HepG2 (cell line): Measurements from ENCODE around the gene SIK3. TPM values are rescaled to one million over a fixed set of nuclear protein-coding genes. Genes with fewer than 3 reads are reported as not detected.
A peak's percentile ranks its signal among the peaks of the same experiment; 100 is the strongest.

Experiments used
- CEBPZ ChIP-seq: IDR thresholded peaks from 2 replicates; pipeline ENCODE4 v1.6.1; 2012; ENCODE audit warnings: low read length, improper control_type of control experiment
- DPF2 ChIP-seq: sonication (generic); formaldehyde crosslinking; IDR thresholded peaks from 2 replicates; pipeline ENCODE4 v1.4.0; 2020; ENCODE audit warnings: mild to moderate bottlenecking, low read depth, missing genetic modification reagents, borderline replicate concordance
- EED ChIP-seq: sonication (generic); formaldehyde crosslinking; IDR thresholded peaks from 2 replicates; pipeline ENCODE4 v1.5.0; 2020; ENCODE audit warnings: mild to moderate bottlenecking, missing genetic modification reagents
- EP300 ChIP-seq, 3 experiments: sonication (generic) in 1 of 3; formaldehyde crosslinking in 1 of 3; IDR thresholded peaks; 2 replicates each; pipeline versions ENCODE4 v1.5.1 to v1.6.1; 2011 to 2020; ENCODE audit warnings: low read depth in 2 of 3, low read length in 2 of 3, borderline replicate concordance in 1 of 3, improper control_type of control experiment in 1 of 3, mild to moderate bottlenecking in 1 of 3, missing genetic modification reagents in 1 of 3, moderate library complexity in 1 of 3
- FOXA3 ChIP-seq: IDR thresholded peaks from 2 replicates; pipeline ENCODE4 v1.6.1; 2016; ENCODE audit warnings: missing genetic modification reagents, missing compliant biosample characterization
- GABPB1 ChIP-seq: IDR thresholded peaks from 2 replicates; pipeline ENCODE4 v1.6.1; 2016; ENCODE audit warnings: mild to moderate bottlenecking, missing genetic modification reagents, moderate library complexity, missing compliant biosample characterization
- GMEB2 ChIP-seq: IDR thresholded peaks from 2 replicates; pipeline ENCODE4 v1.6.1; 2016; ENCODE audit warnings: missing biosample characterization, missing genetic modification reagents, low read depth
- NBN ChIP-seq: fragments of 450-650 bp; conservative IDR thresholded peaks from 2 replicates; pipeline ENCODE4 v1.6.1; 2017
- NFKB2 ChIP-seq: sonication (generic); formaldehyde crosslinking; IDR thresholded peaks from 2 replicates; pipeline ENCODE4 v1.4.0; 2020; ENCODE audit warnings: missing genetic modification reagents, borderline replicate concordance
- NKX3-1 ChIP-seq: sonication (generic); formaldehyde crosslinking; IDR thresholded peaks from 2 replicates; pipeline ENCODE4 v1.5.0; 2020; ENCODE audit warnings: missing genetic modification reagents
- POLR2AphosphoS2 ChIP-seq: IDR thresholded peaks from 2 replicates; pipeline ENCODE4 v1.6.1; 2011; ENCODE audit warnings: low read depth, low read length, improper control_type of control experiment
- POLR2G ChIP-seq: fragments of 200-400 bp; formaldehyde crosslinking; IDR thresholded peaks from 2 replicates; pipeline ENCODE4 v1.6.1; 2018; ENCODE audit warnings: mild to moderate bottlenecking, low read depth, low read length, moderate library complexity
- RORA ChIP-seq: sonication (generic); formaldehyde crosslinking; IDR thresholded peaks from 2 replicates; pipeline ENCODE4 v1.5.0; 2020; ENCODE audit warnings: mild to moderate bottlenecking, missing genetic modification reagents, moderate library complexity
- RXRB ChIP-seq: IDR thresholded peaks from 2 replicates; pipeline ENCODE4 v1.6.1; 2016; ENCODE audit warnings: borderline replicate concordance, missing genetic modification reagents, missing compliant biosample characterization
- SKIL ChIP-seq: sonication (generic); formaldehyde crosslinking; IDR thresholded peaks from 2 replicates; pipeline ENCODE4 v1.8.0; 2022; ENCODE audit warnings: missing genetic modification reagents, mild to moderate bottlenecking, moderate library complexity, borderline replicate concordance
- SSRP1 ChIP-seq: IDR thresholded peaks from 2 replicates; pipeline ENCODE4 v1.6.1; 2016; ENCODE audit warnings: control low read depth
- YEATS4 ChIP-seq: sonication (generic); formaldehyde crosslinking; IDR thresholded peaks from 2 replicates; pipeline ENCODE4 v1.4.0; 2020; ENCODE audit warnings: missing genetic modification reagents, borderline replicate concordance
- ZBTB7B ChIP-seq: sonication (generic); formaldehyde crosslinking; IDR thresholded peaks from 2 replicates; pipeline ENCODE4 v1.4.0; 2020; ENCODE audit warnings: missing genetic modification reagents
- ZNF282 ChIP-seq: fragments of 450-650 bp; IDR thresholded peaks from 2 replicates; pipeline ENCODE4 v1.6.1; 2018; ENCODE audit not compliant: partially characterized antibody
- ZNF510 ChIP-seq: sonication (generic); formaldehyde crosslinking; IDR thresholded peaks from 2 replicates; pipeline ENCODE4 v1.4.0; 2020; ENCODE audit warnings: low read depth, mild to moderate bottlenecking, missing genetic modification reagents
- ZNF552 ChIP-seq: sonication (generic); formaldehyde crosslinking; IDR thresholded peaks from 2 replicates; pipeline ENCODE4 v1.9.0; 2022; ENCODE audit warnings: missing genetic modification reagents, mild to moderate bottlenecking, borderline replicate concordance
- ZNF749 ChIP-seq: sonication (generic); formaldehyde crosslinking; IDR thresholded peaks from 2 replicates; pipeline ENCODE4 v1.8.0; 2022; ENCODE audit warnings: mild to moderate bottlenecking, missing genetic modification reagents, moderate library complexity, borderline replicate concordance
- polyA plus RNA-seq, 8 experiments: library from polyadenylated mRNA; depleted of rRNA in 3 of 8; stranded (reverse) in 7 of 8; unstranded in 1 of 8; fragments of >200 nt; fragmentation: Illumina TruSeq in 4 of 8; extraction: Trizol in 4 of 8; gene quantifications; 2 replicates each; pipeline versions ENCODE4 v1.2.1 to v1.2.3, GENCODE V29; 2011 to 2016; ENCODE audit warnings: low read depth in 4 of 8, missing spikeins in 1 of 8, mixed read lengths in 1 of 8; ENCODE audit not compliant: insufficient read depth in 1 of 8
- total RNA-seq, 5 experiments: library from RNA; depleted of rRNA; stranded (reverse); fragments of >200 nt; fragmentation: Illumina TruSeq; extraction: Trizol; gene quantifications; 2 replicates each; pipeline ENCODE4 v1.2.3, GENCODE V29; 2016; ENCODE audit warnings: low read depth in 1 of 5

Gene SIK3
- total and polyA plus RNA-seq, 2 of the 13 experiments (the other 11 are each of a cell fraction or from before 2014, with no cell fraction given): 5.7 to 9.8 TPM

- TF ChIP-seq ZNF510 (CRISPR knock-in tag) (peak; percentile 92; the same call in 1 of the 2 replicates), GABPB1 (CRISPR knock-in tag) (no peak; the same call in 1 of the 2 replicates), GMEB2 (CRISPR knock-in tag) (no peak), ZNF749 (CRISPR knock-in tag) (peak; percentile 9; the same call in 1 of the 2 replicates), SKIL (CRISPR knock-in tag) (peak; percentile 81; the same call in 1 of the 2 replicates), ZNF282 (no peak), RXRB (CRISPR knock-in tag) (peak; percentile 96), NBN (no peak), NKX3-1 (CRISPR knock-in tag) (0 out of 2 replicates have a peak, but pooled peaks have one; percentile 83), NFKB2 (CRISPR knock-in tag) (0 out of 2 replicates have a peak, but pooled peaks have one; percentile 1), EP300 (IDR thresholded peaks at IDR 0.05; ENCODE audit: low read depth in 2 of 2, low read length in 2 of 2) (peak; percentile 97 to 99), EP300 (CRISPR knock-in tag; IDR thresholded peaks at IDR 0.05; ENCODE audit: borderline replicate concordance) (peak; percentile 97), ZBTB7B (CRISPR knock-in tag) (peak; percentile 80), SSRP1 (CRISPR knock-in tag) (0 out of 2 replicates have a peak, but pooled peaks have one; percentile 72), POLR2AphosphoS2 (no peak), CEBPZ (no peak), YEATS4 (CRISPR knock-in tag) (peak; percentile 51; the same call in 1 of the 2 replicates), DPF2 (CRISPR knock-in tag) (peak; percentile 86), ZNF552 (CRISPR knock-in tag) (no peak), EED (no peak), RORA (no peak), POLR2G (peak; percentile 70), FOXA3 (CRISPR knock-in tag) (peak; percentile 99)
Observed at GRCh38 chr11:116808262-116809175, 289.7 kb downstream of the SIK3 start (continued).
